ENCODE measurements around the gene SPTA1. TPM values are rescaled to one million over a fixed set of nuclear protein-coding genes. Genes with fewer than 3 reads are reported as not detected.

SPTA1 gene
- total and polyA plus RNA-seq, 2 of the 8 experiments (the other 6 are each of a cell fraction or from before 2014, with no cell fraction given), result not detected

GRCh38 chr1:158706096-158706495, 19.6 kb upstream of the SPTA1 start (continued):
- TF ChIP-seq CHD7 (IDR thresholded peaks at IDR 0.05; ENCODE audit: insufficient replicate concordance, low read length), result no peak
- no peak for TF ChIP-seq ZNF274 (IDR thresholded peaks at IDR 0.05; ENCODE audit: borderline replicate concordance, extremely low read depth, low read length)
- TF ChIP-seq GABPA (IDR thresholded peaks at IDR 0.05; ENCODE audit: borderline replicate concordance, insufficient read depth, low read length), result no peak
- TF ChIP-seq CHD1 (IDR thresholded peaks at IDR 0.05; ENCODE audit: low read depth, low read length), result no peak
- no peak for TF ChIP-seq BRCA1 (IDR thresholded peaks at IDR 0.05; ENCODE audit: low read depth, low read length)
- no peak for TF ChIP-seq GTF2F1 (IDR thresholded peaks at IDR 0.05; ENCODE audit: borderline replicate concordance, low read depth, low read length)
